Liver (tissue), 9 donors: ENCODE measurements around the gene MDC1. TPM values are rescaled to one million over a fixed set of nuclear protein-coding genes. Genes with fewer than 3 reads are reported as not detected.
A peak's percentile ranks its signal among the peaks of the same experiment; 100 is the strongest.

ENCODE experiments used
- DNase-seq: peaks from one replicate; pipeline ENCODE4 v3.0.0-alpha.2; 2017; ENCODE audit warnings: low spot score
- H3K27ac ChIP-seq, 2 donors: one replicate each; pipeline ENCODE4 v1.7.0; 2013; ENCODE audit warnings: inconsistent platforms in 2 of 2, low read length in 2 of 2, control low read depth in 1 of 2, low read depth in 1 of 2, mild to moderate bottlenecking in 1 of 2
- H3K27me3 ChIP-seq, 4 donors: one replicate each; pipeline versions ENCODE4 v1.6.1 to v1.7.0; 2013; ENCODE audit warnings: low read length in 3 of 4, inconsistent platforms in 1 of 4, mild to moderate bottlenecking in 1 of 4, moderate library complexity in 1 of 4; ENCODE audit not compliant: control insufficient read depth in 4 of 4, insufficient read depth in 4 of 4
- H3K36me3 ChIP-seq, 4 donors: one replicate each; pipeline versions ENCODE4 v1.6.1 to v1.7.0; 2013; ENCODE audit warnings: low read length in 3 of 4, mild to moderate bottlenecking in 3 of 4, low read depth in 1 of 4, moderate library complexity in 1 of 4; ENCODE audit not compliant: control insufficient read depth in 4 of 4, insufficient read depth in 3 of 4
- H3K4me1 ChIP-seq, 4 donors: one replicate each; pipeline versions ENCODE4 v1.6.1 to v1.7.0; 2013; ENCODE audit warnings: low read length in 3 of 4, mild to moderate bottlenecking in 3 of 4, moderate library complexity in 1 of 4; ENCODE audit not compliant: control insufficient read depth in 4 of 4, insufficient read depth in 4 of 4
- H3K4me3 ChIP-seq, 3 donors: one replicate each; pipeline versions ENCODE4 v1.6.1 to v1.7.0; 2013; ENCODE audit warnings: low read length in 3 of 3, control low read depth in 1 of 3, low read depth in 1 of 3, mild to moderate bottlenecking in 1 of 3
- H3K9ac ChIP-seq, 2 donors: one replicate each; pipeline ENCODE4 v1.7.0; 2013; ENCODE audit warnings: low read length in 2 of 2, mild to moderate bottlenecking in 2 of 2, moderate library complexity in 2 of 2, control low read depth in 1 of 2, low read depth in 1 of 2
- H3K9me3 ChIP-seq, 4 donors: one replicate each; pipeline versions ENCODE4 v1.6.1 to v1.7.0; 2013; ENCODE audit warnings: low read length in 3 of 4; ENCODE audit not compliant: control insufficient read depth in 4 of 4
- EGR1 ChIP-seq, 2 donors: IDR thresholded peaks; 2 replicates each; pipeline ENCODE4 v1.6.1; 2016 to 2018; ENCODE audit warnings: antibody characterized with exemption in 2 of 2, low read depth in 2 of 2
- FOXA1 ChIP-seq: IDR thresholded peaks from 2 replicates; pipeline ENCODE4 v1.6.1; 2016; ENCODE audit warnings: antibody characterized with exemption
- FOXA2 ChIP-seq: IDR thresholded peaks from 2 replicates; pipeline ENCODE4 v1.6.1; 2016; ENCODE audit warnings: antibody characterized with exemption
- GABPA ChIP-seq, 2 donors: IDR thresholded peaks in 1 of 2; conservative IDR thresholded peaks in 1 of 2; 2 replicates each; pipeline ENCODE4 v1.6.1; 2016; ENCODE audit warnings: antibody characterized with exemption in 2 of 2, mild to moderate bottlenecking in 1 of 2, moderate library complexity in 1 of 2
- HNF4A ChIP-seq, 2 donors: conservative IDR thresholded peaks; 2 replicates each; pipeline ENCODE4 v1.6.1; 2016; ENCODE audit warnings: antibody characterized with exemption in 2 of 2, mild to moderate bottlenecking in 2 of 2
- HNF4G ChIP-seq: IDR thresholded peaks from 2 replicates; pipeline ENCODE4 v1.6.1; 2016; ENCODE audit warnings: antibody characterized with exemption
- JUND ChIP-seq, 2 donors: IDR thresholded peaks; 2 replicates each; pipeline ENCODE4 v1.6.1; 2016; ENCODE audit warnings: antibody characterized with exemption in 2 of 2
- NR2F2 ChIP-seq: IDR thresholded peaks from 2 replicates; pipeline ENCODE4 v1.6.1; 2016; ENCODE audit warnings: antibody characterized with exemption
- RAD21 ChIP-seq, 2 donors: IDR thresholded peaks; 2 replicates each; pipeline ENCODE4 v1.6.1; 2016; ENCODE audit warnings: antibody characterized with exemption in 2 of 2, mild to moderate bottlenecking in 2 of 2
- RXRA ChIP-seq, 2 donors: IDR thresholded peaks; 2 replicates each; pipeline ENCODE4 v1.6.1; 2017 to 2018; ENCODE audit warnings: antibody characterized with exemption in 2 of 2, mild to moderate bottlenecking in 1 of 2
- SP1 ChIP-seq: IDR thresholded peaks from 2 replicates; pipeline ENCODE4 v1.6.1; 2018; ENCODE audit warnings: antibody characterized with exemption, mild to moderate bottlenecking
- TAF1 ChIP-seq: conservative IDR thresholded peaks from 2 replicates; pipeline ENCODE4 v1.6.1; 2016; ENCODE audit warnings: antibody characterized with exemption, mild to moderate bottlenecking
- YY1 ChIP-seq: IDR thresholded peaks from 2 replicates; pipeline ENCODE4 v1.6.1; 2016; ENCODE audit warnings: antibody characterized with exemption, mild to moderate bottlenecking
- WGBS: extraction: QIAGEN DNeasy Blood & Tissue Kit; methylation state at CpG from one replicate; pipeline ENCODE4 v1.1.7; 2013; 5-methylcytosine and 5-hydroxymethylcytosine counted together
- polyA plus RNA-seq, 2 donors: library from polyadenylated mRNA; stranded (reverse) in 1 of 2; unstranded in 1 of 2; fragments of 200-250 nt in 1 of 2; fragments of >200 nt in 1 of 2; fragmentation: Nextera tagmentation in 1 of 2; extraction: Ambion mirVana in 1 of 2; gene quantifications; one replicate each; pipeline versions ENCODE4 v1.2.1 to v1.2.3, GENCODE V29; 2013 to 2015
- total RNA-seq, 2 donors: library from RNA; depleted of rRNA; stranded (reverse); fragments of >200 nt; gene quantifications; one replicate each; pipeline ENCODE4 v1.2.3, GENCODE V29; 2014
- TF ChIP-seq, protein P1 (sequence below): IDR thresholded peaks from 2 replicates; pipeline ENCODE4 v1.6.1; 2016; ENCODE audit warnings: antibody characterized with exemption
- TF ChIP-seq, protein P2 (sequence below): IDR thresholded peaks from 2 replicates; pipeline ENCODE4 v1.6.1; 2016; ENCODE audit warnings: antibody characterized with exemption
- TF ChIP-seq, protein P3 (sequence below): IDR thresholded peaks from 2 replicates; pipeline ENCODE4 v1.6.1; 2016; ENCODE audit warnings: antibody characterized with exemption, mild to moderate bottlenecking
- TF ChIP-seq, protein P4 (sequence below): IDR thresholded peaks from 2 replicates; pipeline ENCODE4 v1.6.1; 2016; ENCODE audit warnings: antibody characterized with exemption
- TF ChIP-seq, protein P5 (sequence below): fragments of 150-350 bp; IDR thresholded peaks from 2 replicates; pipeline ENCODE4 v1.5.1; 2017; ENCODE audit warnings: improper control_type of control experiment, low read depth, low read length; ENCODE audit not compliant: missing input control
- donor health status: healthy.
- donor health status: healthy.
- donor health status: healthy.
- donor health status: healthy.
- donor health status: healthy.

The MDC1 gene
- total and polyA plus RNA-seq, 4 donors, result 5.9 to 15.5 (median 8.4) TPM

GRCh38 chr6:30672445-30673253 is 44.4 kb downstream of the MDC1 start, which contains the start of gene DHX16:
DHX16 (minus strand) TSS chr6:30673006; CDS start chr6:30672841, 165 bp downstream.
- peak within 1 kb of the TSS; percentile 44 to 66 for H3K27ac ChIP-seq
- H3K4me1 ChIP-seq, result peaks cover 11 to 55% (median 35%) of the 10 kb centered on the region in 4 donors
- H3K27me3 ChIP-seq, result no peaks in the 10 kb centered on the region
- H3K9ac ChIP-seq, result peak within 1 kb of the TSS; percentile 41 to 69
- H3K9me3 ChIP-seq, result no peaks in the 10 kb centered on the region
- peaks cover 0 to 27% (median 12%) of the 10 kb centered on the region in 4 donors for H3K36me3 ChIP-seq
- peak within 1 kb of the TSS; percentile 81 to 95 (median 91) for H3K4me3 ChIP-seq
- DNase-seq, result peak; percentile 94
- no peak for TF ChIP-seq FOXA1
- TF ChIP-seq, protein P1, sequence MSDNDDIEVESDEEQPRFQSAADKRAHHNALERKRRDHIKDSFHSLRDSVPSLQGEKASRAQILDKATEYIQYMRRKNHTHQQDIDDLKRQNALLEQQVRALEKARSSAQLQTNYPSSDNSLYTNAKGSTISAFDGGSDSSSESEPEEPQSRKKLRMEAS, result peak; percentile 57
- TF ChIP-seq, protein P2, sequence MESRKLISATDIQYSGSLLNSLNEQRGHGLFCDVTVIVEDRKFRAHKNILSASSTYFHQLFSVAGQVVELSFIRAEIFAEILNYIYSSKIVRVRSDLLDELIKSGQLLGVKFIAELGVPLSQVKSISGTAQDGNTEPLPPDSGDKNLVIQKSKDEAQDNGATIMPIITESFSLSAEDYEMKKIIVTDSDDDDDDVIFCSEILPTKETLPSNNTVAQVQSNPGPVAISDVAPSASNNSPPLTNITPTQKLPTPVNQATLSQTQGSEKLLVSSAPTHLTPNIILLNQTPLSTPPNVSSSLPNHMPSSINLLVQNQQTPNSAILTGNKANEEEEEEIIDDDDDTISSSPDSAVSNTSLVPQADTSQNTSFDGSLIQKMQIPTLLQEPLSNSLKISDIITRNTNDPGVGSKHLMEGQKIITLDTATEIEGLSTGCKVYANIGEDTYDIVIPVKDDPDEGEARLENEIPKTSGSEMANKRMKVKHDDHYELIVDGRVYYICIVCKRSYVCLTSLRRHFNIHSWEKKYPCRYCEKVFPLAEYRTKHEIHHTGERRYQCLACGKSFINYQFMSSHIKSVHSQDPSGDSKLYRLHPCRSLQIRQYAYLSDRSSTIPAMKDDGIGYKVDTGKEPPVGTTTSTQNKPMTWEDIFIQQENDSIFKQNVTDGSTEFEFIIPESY, result peak; percentile 98
- TF ChIP-seq, protein P3, sequence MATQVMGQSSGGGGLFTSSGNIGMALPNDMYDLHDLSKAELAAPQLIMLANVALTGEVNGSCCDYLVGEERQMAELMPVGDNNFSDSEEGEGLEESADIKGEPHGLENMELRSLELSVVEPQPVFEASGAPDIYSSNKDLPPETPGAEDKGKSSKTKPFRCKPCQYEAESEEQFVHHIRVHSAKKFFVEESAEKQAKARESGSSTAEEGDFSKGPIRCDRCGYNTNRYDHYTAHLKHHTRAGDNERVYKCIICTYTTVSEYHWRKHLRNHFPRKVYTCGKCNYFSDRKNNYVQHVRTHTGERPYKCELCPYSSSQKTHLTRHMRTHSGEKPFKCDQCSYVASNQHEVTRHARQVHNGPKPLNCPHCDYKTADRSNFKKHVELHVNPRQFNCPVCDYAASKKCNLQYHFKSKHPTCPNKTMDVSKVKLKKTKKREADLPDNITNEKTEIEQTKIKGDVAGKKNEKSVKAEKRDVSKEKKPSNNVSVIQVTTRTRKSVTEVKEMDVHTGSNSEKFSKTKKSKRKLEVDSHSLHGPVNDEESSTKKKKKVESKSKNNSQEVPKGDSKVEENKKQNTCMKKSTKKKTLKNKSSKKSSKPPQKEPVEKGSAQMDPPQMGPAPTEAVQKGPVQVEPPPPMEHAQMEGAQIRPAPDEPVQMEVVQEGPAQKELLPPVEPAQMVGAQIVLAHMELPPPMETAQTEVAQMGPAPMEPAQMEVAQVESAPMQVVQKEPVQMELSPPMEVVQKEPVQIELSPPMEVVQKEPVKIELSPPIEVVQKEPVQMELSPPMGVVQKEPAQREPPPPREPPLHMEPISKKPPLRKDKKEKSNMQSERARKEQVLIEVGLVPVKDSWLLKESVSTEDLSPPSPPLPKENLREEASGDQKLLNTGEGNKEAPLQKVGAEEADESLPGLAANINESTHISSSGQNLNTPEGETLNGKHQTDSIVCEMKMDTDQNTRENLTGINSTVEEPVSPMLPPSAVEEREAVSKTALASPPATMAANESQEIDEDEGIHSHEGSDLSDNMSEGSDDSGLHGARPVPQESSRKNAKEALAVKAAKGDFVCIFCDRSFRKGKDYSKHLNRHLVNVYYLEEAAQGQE, result peak; percentile 55
- no peak for TF ChIP-seq TAF1
- peak in 1 of 2 donors; percentile 60 for TF ChIP-seq JUND (IDR thresholded peaks at IDR 0.05)
- peak; percentile 96 for TF ChIP-seq YY1
- TF ChIP-seq RXRA (IDR thresholded peaks at IDR 0.05), result peak; percentile 63 to 70
- peak; percentile 66 for TF ChIP-seq SP1
- peak; percentile 62 for TF ChIP-seq NR2F2
- TF ChIP-seq HNF4G, result peak; percentile 20
- TF ChIP-seq EGR1 (IDR thresholded peaks at IDR 0.05; ENCODE audit: low read depth in 2 of 2), result peak in 1 of 2 donors; percentile 52
- TF ChIP-seq FOXA2, result no peak
- TF ChIP-seq, protein P4, sequence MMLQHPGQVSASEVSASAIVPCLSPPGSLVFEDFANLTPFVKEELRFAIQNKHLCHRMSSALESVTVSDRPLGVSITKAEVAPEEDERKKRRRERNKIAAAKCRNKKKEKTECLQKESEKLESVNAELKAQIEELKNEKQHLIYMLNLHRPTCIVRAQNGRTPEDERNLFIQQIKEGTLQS, result peak; percentile 58
- TF ChIP-seq RAD21 (IDR thresholded peaks at IDR 0.05), result peak; percentile 86 to 88
- peak; percentile 50 to 90 for TF ChIP-seq GABPA (IDR thresholded peaks at IDR 0.05 in 1 of 2, conservative IDR thresholded peaks at IDR 0.05 in 1 of 2)
- TF ChIP-seq, protein P5, sequence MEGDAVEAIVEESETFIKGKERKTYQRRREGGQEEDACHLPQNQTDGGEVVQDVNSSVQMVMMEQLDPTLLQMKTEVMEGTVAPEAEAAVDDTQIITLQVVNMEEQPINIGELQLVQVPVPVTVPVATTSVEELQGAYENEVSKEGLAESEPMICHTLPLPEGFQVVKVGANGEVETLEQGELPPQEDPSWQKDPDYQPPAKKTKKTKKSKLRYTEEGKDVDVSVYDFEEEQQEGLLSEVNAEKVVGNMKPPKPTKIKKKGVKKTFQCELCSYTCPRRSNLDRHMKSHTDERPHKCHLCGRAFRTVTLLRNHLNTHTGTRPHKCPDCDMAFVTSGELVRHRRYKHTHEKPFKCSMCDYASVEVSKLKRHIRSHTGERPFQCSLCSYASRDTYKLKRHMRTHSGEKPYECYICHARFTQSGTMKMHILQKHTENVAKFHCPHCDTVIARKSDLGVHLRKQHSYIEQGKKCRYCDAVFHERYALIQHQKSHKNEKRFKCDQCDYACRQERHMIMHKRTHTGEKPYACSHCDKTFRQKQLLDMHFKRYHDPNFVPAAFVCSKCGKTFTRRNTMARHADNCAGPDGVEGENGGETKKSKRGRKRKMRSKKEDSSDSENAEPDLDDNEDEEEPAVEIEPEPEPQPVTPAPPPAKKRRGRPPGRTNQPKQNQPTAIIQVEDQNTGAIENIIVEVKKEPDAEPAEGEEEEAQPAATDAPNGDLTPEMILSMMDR, result peak; percentile 97
- peak; percentile 47 to 54 for TF ChIP-seq HNF4A (conservative IDR thresholded peaks at IDR 0.05)
- under 1% methylated on average over 57 of the region's 57 CpGs for WGBS
